MM.1S (cell line): Measurements from ENCODE around the gene TNKS1BP1.

Experiments
- DNase-seq: peaks from one replicate; pipeline ENCODE4 v3.0.0-alpha.2; 2015
- H2AFZ ChIP-seq: fragments of 300-600 bp; sonication (generic); 2 replicates; pipeline ENCODE4 v1.6.0; 2016; ENCODE audit warnings: antibody characterized with exemption, low read length
- H3F3A ChIP-seq: fragments of 300-600 bp; sonication (generic); 2 replicates; pipeline ENCODE4 v1.6.1; 2016; ENCODE audit warnings: mild to moderate bottlenecking, antibody characterized with exemption, low read length, moderate library complexity, mixed read lengths; ENCODE audit not compliant: insufficient read depth
- H3K27ac ChIP-seq: fragments of 300-600 bp; sonication (generic); 2 replicates; pipeline ENCODE4 v1.5.1; 2016; ENCODE audit warnings: mild to moderate bottlenecking, low read length
- H3K27me3 ChIP-seq: fragments of 300-600 bp; sonication (generic); replicated peaks from 2 replicates; pipeline ENCODE4 v1.6.0; 2016; ENCODE audit warnings: low read length; ENCODE audit not compliant: insufficient read depth
- H3K36me3 ChIP-seq: fragments of 300-600 bp; sonication (generic); replicated peaks from 2 replicates; pipeline ENCODE4 v1.6.1; 2016; ENCODE audit warnings: mild to moderate bottlenecking, low read length, mixed read lengths; ENCODE audit not compliant: insufficient read depth
- H3K4me1 ChIP-seq: fragments of 300-600 bp; sonication (generic); 2 replicates; pipeline ENCODE4 v1.6.1; 2016; ENCODE audit warnings: low read length, mixed read lengths
- H3K4me2 ChIP-seq: fragments of 300-600 bp; sonication (generic); 2 replicates; pipeline ENCODE4 v1.6.0; 2016; ENCODE audit warnings: low read depth, low read length
- H3K4me3 ChIP-seq: fragments of 300-600 bp; sonication (generic); 2 replicates; pipeline ENCODE4 v1.5.1; 2016; ENCODE audit warnings: low read length, mixed read lengths
- H3K79me2 ChIP-seq: fragments of 300-600 bp; sonication (generic); 2 replicates; pipeline ENCODE4 v1.6.1; 2016; ENCODE audit warnings: mixed run types, low read length, mixed read lengths
- H3K9ac ChIP-seq: fragments of 300-600 bp; sonication (generic); 2 replicates; pipeline ENCODE4 v1.6.1; 2016; ENCODE audit warnings: low read length, mixed read lengths
- H3K9me2 ChIP-seq: fragments of 300-600 bp; sonication (generic); replicated peaks from 2 replicates; pipeline ENCODE4 v1.6.1; 2016; ENCODE audit warnings: mild to moderate bottlenecking, low read length, mixed read lengths; ENCODE audit not compliant: insufficient read depth
- H3K9me3 ChIP-seq: fragments of 300-600 bp; sonication (generic); replicated peaks from 2 replicates; pipeline ENCODE4 v1.6.1; 2016; ENCODE audit warnings: mild to moderate bottlenecking, low read length, mixed read lengths; ENCODE audit not compliant: insufficient read depth
- H4K20me1 ChIP-seq: fragments of 300-600 bp; sonication (generic); 2 replicates; pipeline ENCODE4 v1.6.1; 2016; ENCODE audit warnings: mild to moderate bottlenecking, low read length, moderate library complexity, mixed read lengths; ENCODE audit not compliant: insufficient read depth
- CTCF ChIP-seq: fragments of 300-600 bp; sonication (generic); IDR thresholded peaks from 2 replicates; pipeline ENCODE4 v1.5.1; 2016; ENCODE audit warnings: antibody characterized with exemption, low read length, mixed read lengths
- EZH2 ChIP-seq: fragments of 300-600 bp; sonication (generic); optimal IDR thresholded peaks from 2 replicates; pipeline ENCODE3; 2017; ENCODE audit warnings: low read depth, mild to moderate bottlenecking, antibody characterized with exemption, low read length, mixed read lengths
- EZH2phosphoT487 ChIP-seq: fragments of 300-600 bp; sonication (generic); IDR thresholded peaks from 2 replicates; pipeline ENCODE4 v1.6.1; 2018; ENCODE audit warnings: antibody characterized with exemption, low read length

TNKS1BP1 gene

GRCh38 chr11:57251037-57251436 lies 73.7 kb downstream of the TNKS1BP1 start:
- Histone ChIP-seq H3K27ac (no peak overlapping the region), H3F3A (no peaks in the 10 kb centered on the region), H2AFZ (no peak overlapping the region), H3K9me3 (no peaks in the 10 kb centered on the region), H4K20me1 (no peaks in the 10 kb centered on the region), H3K79me2 (no peaks in the 10 kb centered on the region), H3K9ac (no peak overlapping the region), H3K4me1 (no peaks in the 10 kb centered on the region), H3K36me3 (no peaks in the 10 kb centered on the region), H3K27me3 (no peaks in the 10 kb centered on the region), H3K4me3 (no peak overlapping the region), H3K4me2 (no peak overlapping the region), H3K9me2 (no peaks in the 10 kb centered on the region)
- no peak for DNase-seq
- no peak for TF ChIP-seq EZH2phosphoT487
- no peak for TF ChIP-seq EZH2
- no peak for TF ChIP-seq CTCF
